Thyroid gland (tissue), 4 donors: ENCODE data around the gene CNTNAP3B.
"Not testable (repeated sequence)": the region's sequence is repeated elsewhere in the genome, so short reads cannot be mapped to it uniquely, and the experiment has no call there.

Experiments used
- CTCF ChIP-seq, 6 experiments: fragments of 200-600 bp in 3 of 6; fragments of 450-650 bp in 3 of 6; sonication (generic) in 3 of 6; IDR thresholded peaks; one replicate each; pipeline ENCODE4 v1.5.1; 2016 to 2019; ENCODE audit warnings: antibody characterized with exemption in 6 of 6, mild to moderate bottlenecking in 2 of 6, inconsistent platforms in 1 of 6, moderate library complexity in 1 of 6
- POLR2A ChIP-seq, 2 donors: fragments of 450-650 bp; IDR thresholded peaks; one replicate each; pipeline ENCODE4 v1.6.1; 2017; ENCODE audit warnings: antibody characterized with exemption in 2 of 2, mild to moderate bottlenecking in 2 of 2, moderate library complexity in 1 of 2

- not testable (repeated sequence) for TF ChIP-seq POLR2A, CTCF (IDR thresholded peaks at IDR 0.05)
These were observed 54.4 kb downstream of the CNTNAP3B start for GRCh38 chr9:42074868-42075267.
